HepG2 (cell line): ENCODE results near the gene ANKRD61.

Source experiments
- CTCF ChIP-seq: sonication (generic); formaldehyde crosslinking; IDR thresholded peaks from 2 replicates; pipeline ENCODE4 v1.5.0; 2020; ENCODE audit warnings: mild to moderate bottlenecking, missing genetic modification reagents, moderate library complexity
- ZMAT5 ChIP-seq: sonication (generic); formaldehyde crosslinking; IDR thresholded peaks from 2 replicates; pipeline ENCODE4 v1.5.0; 2020; ENCODE audit warnings: mild to moderate bottlenecking, low read depth, missing genetic modification reagents, borderline replicate concordance
- TF ChIP-seq, protein P1 (sequence below): sonication (generic); formaldehyde crosslinking; IDR thresholded peaks from 2 replicates; pipeline ENCODE4 v1.4.0; 2020; ENCODE audit warnings: missing genetic modification reagents
- TF ChIP-seq, protein P2 (sequence below), 2 experiments: IDR thresholded peaks; 2 replicates each; pipeline ENCODE4 v1.6.1; 2011 to 2012; ENCODE audit warnings: low read length in 2 of 2, borderline replicate concordance in 1 of 2, low read depth in 1 of 2, mild to moderate bottlenecking in 1 of 2, moderate library complexity in 1 of 2

DNA sequence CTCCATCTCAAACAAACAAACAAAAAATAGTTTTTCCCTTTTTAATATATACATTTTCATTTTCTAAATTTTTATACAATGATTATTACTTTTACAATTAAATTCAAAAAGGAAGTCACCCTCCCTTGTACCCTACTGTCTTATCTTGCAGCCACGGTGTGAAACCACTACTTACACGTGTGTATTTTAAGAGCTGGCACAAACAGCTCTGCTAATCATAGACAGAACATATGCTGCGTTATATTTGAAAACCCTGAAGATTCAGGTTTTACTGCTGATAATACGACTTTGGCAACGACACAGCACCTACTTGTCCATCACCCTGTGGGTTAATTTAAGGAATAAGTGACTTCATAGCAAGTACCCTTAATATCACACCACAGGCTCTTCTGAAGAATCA, 991 bp downstream of the ANKRD61 start:
- TF ChIP-seq, protein P1, sequence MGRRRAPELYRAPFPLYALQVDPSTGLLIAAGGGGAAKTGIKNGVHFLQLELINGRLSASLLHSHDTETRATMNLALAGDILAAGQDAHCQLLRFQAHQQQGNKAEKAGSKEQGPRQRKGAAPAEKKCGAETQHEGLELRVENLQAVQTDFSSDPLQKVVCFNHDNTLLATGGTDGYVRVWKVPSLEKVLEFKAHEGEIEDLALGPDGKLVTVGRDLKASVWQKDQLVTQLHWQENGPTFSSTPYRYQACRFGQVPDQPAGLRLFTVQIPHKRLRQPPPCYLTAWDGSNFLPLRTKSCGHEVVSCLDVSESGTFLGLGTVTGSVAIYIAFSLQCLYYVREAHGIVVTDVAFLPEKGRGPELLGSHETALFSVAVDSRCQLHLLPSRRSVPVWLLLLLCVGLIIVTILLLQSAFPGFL (CRISPR knock-in tag), result no peak
- TF ChIP-seq CTCF (CRISPR knock-in tag), result no peak
- TF ChIP-seq, protein P2, sequence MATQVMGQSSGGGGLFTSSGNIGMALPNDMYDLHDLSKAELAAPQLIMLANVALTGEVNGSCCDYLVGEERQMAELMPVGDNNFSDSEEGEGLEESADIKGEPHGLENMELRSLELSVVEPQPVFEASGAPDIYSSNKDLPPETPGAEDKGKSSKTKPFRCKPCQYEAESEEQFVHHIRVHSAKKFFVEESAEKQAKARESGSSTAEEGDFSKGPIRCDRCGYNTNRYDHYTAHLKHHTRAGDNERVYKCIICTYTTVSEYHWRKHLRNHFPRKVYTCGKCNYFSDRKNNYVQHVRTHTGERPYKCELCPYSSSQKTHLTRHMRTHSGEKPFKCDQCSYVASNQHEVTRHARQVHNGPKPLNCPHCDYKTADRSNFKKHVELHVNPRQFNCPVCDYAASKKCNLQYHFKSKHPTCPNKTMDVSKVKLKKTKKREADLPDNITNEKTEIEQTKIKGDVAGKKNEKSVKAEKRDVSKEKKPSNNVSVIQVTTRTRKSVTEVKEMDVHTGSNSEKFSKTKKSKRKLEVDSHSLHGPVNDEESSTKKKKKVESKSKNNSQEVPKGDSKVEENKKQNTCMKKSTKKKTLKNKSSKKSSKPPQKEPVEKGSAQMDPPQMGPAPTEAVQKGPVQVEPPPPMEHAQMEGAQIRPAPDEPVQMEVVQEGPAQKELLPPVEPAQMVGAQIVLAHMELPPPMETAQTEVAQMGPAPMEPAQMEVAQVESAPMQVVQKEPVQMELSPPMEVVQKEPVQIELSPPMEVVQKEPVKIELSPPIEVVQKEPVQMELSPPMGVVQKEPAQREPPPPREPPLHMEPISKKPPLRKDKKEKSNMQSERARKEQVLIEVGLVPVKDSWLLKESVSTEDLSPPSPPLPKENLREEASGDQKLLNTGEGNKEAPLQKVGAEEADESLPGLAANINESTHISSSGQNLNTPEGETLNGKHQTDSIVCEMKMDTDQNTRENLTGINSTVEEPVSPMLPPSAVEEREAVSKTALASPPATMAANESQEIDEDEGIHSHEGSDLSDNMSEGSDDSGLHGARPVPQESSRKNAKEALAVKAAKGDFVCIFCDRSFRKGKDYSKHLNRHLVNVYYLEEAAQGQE (IDR thresholded peaks at IDR 0.05; ENCODE audit: borderline replicate concordance in 1 of 2, low read depth in 1 of 2, low read length in 2 of 2), result no peak
- TF ChIP-seq ZMAT5, result no peak
